Eye (tissue), 1 donor: ENCODE results near the gene ADSS2.
A peak's percentile ranks its signal among the peaks of the same experiment; 100 is the strongest.

Experiments used
- DNase-seq: peaks from one replicate; pipeline ENCODE4 v3.0.0-alpha.2; 2015

Gene ADSS2

DNA sequence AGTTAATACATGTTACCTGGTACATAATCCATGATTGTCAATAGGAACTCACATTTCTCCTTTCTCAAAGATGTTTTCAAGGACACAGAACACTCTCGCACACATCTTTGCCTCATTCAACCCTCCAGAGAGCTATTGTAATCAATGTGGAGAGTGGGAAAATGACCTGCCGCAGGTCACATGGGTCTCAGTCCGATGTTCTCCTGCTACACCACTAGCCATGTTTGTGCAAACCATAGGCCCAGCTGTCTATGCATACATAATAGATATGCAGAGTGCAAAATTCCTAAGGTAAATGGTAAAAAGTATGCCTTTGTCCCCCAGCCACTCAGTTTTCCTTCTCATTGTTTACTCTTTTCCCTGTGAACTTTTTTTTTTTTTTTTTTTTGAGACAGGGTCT, 89.2 kb downstream of the ADSS2 start:
- peak; percentile 66 for DNase-seq

DNA sequence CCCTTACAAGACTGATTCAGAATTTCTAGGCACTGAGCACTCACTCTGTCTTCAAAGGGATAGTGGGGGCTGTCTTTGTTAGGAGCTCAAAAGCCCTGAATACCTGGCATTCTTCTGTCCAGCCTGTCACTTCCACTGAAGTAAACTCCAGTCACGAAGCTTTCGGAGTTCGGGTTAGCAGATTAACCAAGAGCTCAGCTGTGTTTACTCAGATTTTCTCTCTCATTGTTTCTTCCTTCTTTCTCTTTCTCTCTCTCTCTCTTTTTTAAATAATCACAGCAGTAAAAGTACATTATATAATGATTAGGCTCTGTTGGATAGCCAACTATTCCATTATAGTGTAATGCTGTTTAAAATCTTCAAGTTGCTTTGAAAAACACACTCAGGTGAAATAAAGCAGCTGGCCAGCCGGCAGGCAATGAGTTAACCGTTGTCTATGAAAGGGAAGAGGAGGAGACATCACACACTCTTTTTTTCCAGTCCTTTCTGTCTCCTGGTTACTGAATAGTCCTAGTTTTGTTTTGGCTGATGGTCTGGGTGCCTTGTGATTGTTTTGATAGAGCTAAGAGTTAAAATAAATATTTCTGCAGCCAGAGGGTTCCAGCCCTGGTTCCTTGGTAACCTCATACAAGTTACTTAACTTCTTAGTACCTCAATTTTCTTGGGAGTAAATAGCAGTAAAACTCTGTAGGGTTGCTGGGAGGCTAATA, 89.8 kb downstream of the ADSS2 start:
- peak; percentile 89 for DNase-seq
